Fibroblast of mammary gland (primary cell): ENCODE results near the gene AFP.

Experiments
- DNase-seq: peaks from one replicate; pipeline ENCODE4 v3.0.0-alpha.2; 2010; ENCODE audit warnings: low read depth
- H3K4me3 ChIP-seq: 2 replicates; pipeline ENCODE4 v1.5.1; 2011; ENCODE audit warnings: low read depth, mild to moderate bottlenecking, low read length, moderate library complexity; ENCODE audit not compliant: control insufficient read depth
- TF ChIP-seq, protein P1 (sequence below): conservative IDR thresholded peaks from 2 replicates; pipeline ENCODE4 v1.5.1; 2011; ENCODE audit warnings: low read depth, low read length, inconsistent platforms; ENCODE audit not compliant: control insufficient read depth, insufficient read depth

The AFP gene

DNA sequence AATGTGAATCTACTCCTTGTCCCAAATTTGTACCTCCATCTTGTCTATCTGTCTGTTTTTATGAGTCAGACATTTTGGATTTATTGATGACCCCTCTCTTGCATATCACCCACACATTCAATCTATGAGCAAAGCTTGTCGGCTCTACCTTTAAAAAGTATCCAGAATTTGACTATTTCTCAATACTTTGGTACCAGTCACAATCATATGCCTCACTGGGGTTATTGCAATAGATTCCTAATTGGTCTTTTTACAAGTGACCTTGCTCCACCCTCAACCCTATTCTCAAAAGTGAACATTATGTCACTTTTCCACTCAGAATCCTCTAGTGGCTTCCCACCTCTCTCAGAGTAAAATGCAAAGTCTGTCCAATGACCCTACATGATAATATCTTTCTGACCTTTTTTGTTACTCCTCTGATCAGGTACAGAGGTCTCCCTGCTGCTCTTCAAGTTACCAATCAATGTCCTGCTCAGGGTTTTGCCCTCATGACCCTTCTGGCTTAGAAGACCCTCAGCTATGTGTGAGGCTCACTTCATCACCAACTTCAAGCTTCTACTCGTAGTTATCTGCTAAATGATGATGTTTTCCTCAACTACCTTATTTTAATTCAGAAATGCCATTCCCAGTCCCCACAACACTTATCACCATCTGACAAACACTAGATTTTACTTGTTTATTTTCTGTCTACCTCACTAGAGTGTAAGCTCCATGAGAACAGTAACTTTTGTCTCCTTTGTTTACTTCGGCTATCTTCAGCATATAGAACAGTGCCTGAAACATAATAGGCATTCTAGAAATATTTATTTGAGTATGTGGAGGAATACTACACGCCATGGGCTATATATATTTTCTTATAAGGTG is 22.4 kb downstream of the AFP start:
- TF ChIP-seq, protein P1, sequence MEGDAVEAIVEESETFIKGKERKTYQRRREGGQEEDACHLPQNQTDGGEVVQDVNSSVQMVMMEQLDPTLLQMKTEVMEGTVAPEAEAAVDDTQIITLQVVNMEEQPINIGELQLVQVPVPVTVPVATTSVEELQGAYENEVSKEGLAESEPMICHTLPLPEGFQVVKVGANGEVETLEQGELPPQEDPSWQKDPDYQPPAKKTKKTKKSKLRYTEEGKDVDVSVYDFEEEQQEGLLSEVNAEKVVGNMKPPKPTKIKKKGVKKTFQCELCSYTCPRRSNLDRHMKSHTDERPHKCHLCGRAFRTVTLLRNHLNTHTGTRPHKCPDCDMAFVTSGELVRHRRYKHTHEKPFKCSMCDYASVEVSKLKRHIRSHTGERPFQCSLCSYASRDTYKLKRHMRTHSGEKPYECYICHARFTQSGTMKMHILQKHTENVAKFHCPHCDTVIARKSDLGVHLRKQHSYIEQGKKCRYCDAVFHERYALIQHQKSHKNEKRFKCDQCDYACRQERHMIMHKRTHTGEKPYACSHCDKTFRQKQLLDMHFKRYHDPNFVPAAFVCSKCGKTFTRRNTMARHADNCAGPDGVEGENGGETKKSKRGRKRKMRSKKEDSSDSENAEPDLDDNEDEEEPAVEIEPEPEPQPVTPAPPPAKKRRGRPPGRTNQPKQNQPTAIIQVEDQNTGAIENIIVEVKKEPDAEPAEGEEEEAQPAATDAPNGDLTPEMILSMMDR: no peak

DNA sequence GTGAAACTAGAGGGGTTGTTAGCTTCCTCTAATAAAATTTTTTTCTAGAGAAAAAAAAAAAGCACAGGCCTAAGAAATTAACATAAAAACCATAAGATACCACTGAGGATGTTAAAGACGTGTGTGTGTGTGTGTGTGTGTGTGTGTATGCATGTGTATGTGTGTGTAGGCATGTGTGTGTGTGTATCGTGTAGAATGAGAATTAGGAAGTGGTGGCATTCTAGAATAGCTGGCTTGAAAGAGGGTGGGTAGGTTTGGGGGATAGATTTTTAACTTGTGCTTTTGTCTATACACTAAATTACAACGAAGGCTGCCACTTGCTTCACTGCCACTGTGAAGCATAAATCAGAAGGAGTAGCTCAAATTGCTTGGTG is 23.0 kb downstream of the AFP start:
- DNase-seq: no peak
- TF ChIP-seq, protein P1: no peak
- no peak overlapping the region for H3K4me3 ChIP-seq

More for the DNA sequence above, 22.4 kb downstream of the AFP start:
- H3K4me3 ChIP-seq: no peak overlapping the region
- DNase-seq: no peak

GRCh38 chr4:73460913-73461522 is 25.0 kb downstream of the AFP start:
- DNase-seq: no peak
- TF ChIP-seq, protein P1: no peak
- no peak overlapping the region for H3K4me3 ChIP-seq

DNA sequence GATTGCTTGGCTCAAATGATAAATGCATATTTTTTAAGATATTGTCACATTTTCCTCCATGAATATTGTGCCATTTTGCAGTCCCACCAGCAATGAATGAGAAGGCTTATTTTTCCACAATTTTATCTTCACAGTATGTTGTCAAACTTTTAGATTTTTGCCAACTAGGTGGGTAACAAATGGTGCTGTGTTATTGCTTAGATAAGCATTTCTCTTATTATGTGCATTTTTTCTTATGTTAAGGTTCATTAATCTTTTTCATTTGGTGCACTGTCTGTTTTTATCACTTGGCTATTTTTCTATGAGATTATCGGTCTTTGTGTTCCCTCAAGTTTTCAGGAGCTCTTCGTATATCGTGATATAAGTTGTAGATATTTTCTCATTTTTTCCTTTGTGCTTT is 32.1 kb downstream of the AFP start:
- TF ChIP-seq, protein P1: no peak
- DNase-seq: no peak
- H3K4me3 ChIP-seq: no peak overlapping the region

- no peak for DNase-seq
- TF ChIP-seq, protein P1: no peak
- no peak overlapping the region for H3K4me3 ChIP-seq
Observed at GRCh38 chr4:73470728-73471127, 34.7 kb downstream of the AFP start.

DNA sequence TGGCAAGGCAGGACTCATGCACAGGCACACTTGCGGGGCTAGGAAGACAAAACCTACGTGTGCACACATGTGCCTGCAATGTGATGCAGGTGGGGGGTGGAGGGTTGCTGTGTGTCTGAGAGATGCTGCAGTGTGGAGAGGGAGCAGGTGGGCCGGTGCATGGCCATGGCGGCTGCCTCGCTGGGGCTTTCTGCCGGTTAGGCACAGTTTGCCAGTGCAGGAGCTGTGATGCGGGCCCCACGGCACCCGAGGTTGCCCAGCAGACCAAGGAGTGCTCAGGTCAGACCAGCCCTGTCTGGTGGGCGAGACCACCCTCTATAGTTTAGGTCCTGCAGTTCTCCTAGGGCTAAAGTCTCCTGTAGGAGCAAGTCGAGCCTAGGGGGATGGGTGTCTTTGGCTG is 41.2 kb downstream of the AFP start:
- H3K4me3 ChIP-seq: no peak overlapping the region
- DNase-seq: no peak
- TF ChIP-seq, protein P1: no peak
